A549 treated with AZD9567 at 1 μM for 4 hours (cell line): ENCODE results near the gene CBX2. TPM values are rescaled to one million over a fixed set of nuclear protein-coding genes. Genes with fewer than 3 reads are reported as not detected.

ENCODE experiments used
- total RNA-seq: library from RNA; stranded (reverse); fragments of 200-300 nt; extraction: Qiagen RNA extraction; gene quantifications from 5 replicates; pipeline ENCODE4 v1.2.3, GENCODE V29; 2022; ENCODE audit not compliant: insufficient read depth

The CBX2 gene
- 13.8 to 18.4 TPM (median 17.0 TPM) in 5 replicates for total RNA-seq

GRCh38 chr17:79777894-79778503 lies at the start of gene CBX2:
Gene CBX2 (plus strand): TSS chr17:79778148. CDS start chr17:79778236, 88 bp downstream.

GRCh38 chr17:79730769-79731483 lies 47.0 kb upstream of the CBX2 start, which contains the start of gene ENPP7:
Gene ENPP7 (plus strand): TSS chr17:79730943. CDS start chr17:79731140, 197 bp downstream.

GRCh38 chr17:79796763-79797491 lies 19.0 kb downstream of the CBX2 start, which contains the start of gene CBX8:
Gene CBX8 (minus strand): TSS chr17:79797077. CDS start chr17:79796998, 79 bp downstream.

Other genes with a start within 250 kb of the CBX2 start
- gene RBFOX3, start 167.1 kb upstream of the CBX2 start, total RNA-seq, result 2.3 to 5.7 TPM (median 4.5 TPM) in 5 replicates
- not detected in 5 replicates for gene ENPP7, start 47.2 kb upstream of the CBX2 start, total RNA-seq
- 9.4 to 18.7 TPM (median 18.0 TPM) in 5 replicates for gene CBX8, start 18.9 kb downstream of the CBX2 start, total RNA-seq
- gene CBX4, start 61.3 kb downstream of the CBX2 start, total RNA-seq, result 28.8 to 40.0 TPM (median 36.2 TPM) in 5 replicates